AG09319 (cell line): ENCODE data around the gene ATG9A.

Experiments
- DNase-seq: peaks from one replicate; pipeline ENCODE4 v3.0.0-alpha.2; 2010; ENCODE audit warnings: low read depth; ENCODE audit errors: extremely low read depth
- CTCF ChIP-seq: IDR thresholded peaks from 2 replicates; pipeline ENCODE4 v1.5.1; 2011; ENCODE audit warnings: low read depth, mild to moderate bottlenecking, inconsistent platforms, low read length, moderate library complexity

The ATG9A gene

GRCh38 chr2:219272356-219272755 lies 42.9 kb upstream of the ATG9A start:
- TF ChIP-seq CTCF = no peak
- no peak for DNase-seq

GRCh38 chr2:219271021-219271420 lies 41.6 kb upstream of the ATG9A start:
- DNase-seq = no peak

GRCh38 chr2:219270055-219270372 lies 40.6 kb upstream of the ATG9A start:
- no peak for TF ChIP-seq CTCF

More at GRCh38 chr2:219271021-219271420, 41.6 kb upstream of the ATG9A start:
- no peak for TF ChIP-seq CTCF

GRCh38 chr2:219269362-219270054 lies 40.1 kb upstream of the ATG9A start:
- no peak for DNase-seq
- TF ChIP-seq CTCF = no peak

More at GRCh38 chr2:219270055-219270372, 40.6 kb upstream of the ATG9A start:
- DNase-seq = no peak

- TF ChIP-seq CTCF = no peak
- no peak for DNase-seq
These were observed 38.9 kb upstream of the ATG9A start for GRCh38 chr2:219268294-219268693.

GRCh38 chr2:219266886-219267285 lies 37.5 kb upstream of the ATG9A start:
- TF ChIP-seq CTCF = no peak
- DNase-seq = no peak

- DNase-seq = no peak
- no peak for TF ChIP-seq CTCF
These were observed 36.8 kb upstream of the ATG9A start for GRCh38 chr2:219266232-219266631.
